Lower lobe of right lung (tissue), 2 donors: ENCODE data around the gene ZNRD2. TPM values are rescaled to one million over a fixed set of nuclear protein-coding genes. Genes with fewer than 3 reads are reported as not detected.

Experiments used
- ATAC-seq, 2 donors: fragments of 200-7000 bp; cut with Tn5 transposase; one replicate each; pipeline ENCODE4 v1.9.1; 2020 to 2022; ENCODE audit warnings: mild to moderate bottlenecking in 2 of 2, moderate library complexity in 2 of 2
- DNase-seq: peaks from one replicate; pipeline ENCODE4 v3.0.0-alpha.2; 2020
- H3K27ac ChIP-seq: fragments of 200-600 bp; one replicate; pipeline ENCODE4 v1.8.0; 2022
- H3K27me3 ChIP-seq: fragments of 200-600 bp; one replicate; pipeline ENCODE4 v1.8.0; 2022; ENCODE audit warnings: low read depth
- H3K36me3 ChIP-seq: fragments of 200-600 bp; one replicate; pipeline ENCODE4 v1.8.0; 2022; ENCODE audit warnings: mild to moderate bottlenecking
- H3K4me1 ChIP-seq: fragments of 200-600 bp; one replicate; pipeline ENCODE4 v1.8.0; 2022
- H3K4me3 ChIP-seq: fragments of 200-600 bp; one replicate; pipeline ENCODE4 v1.8.0; 2022; ENCODE audit warnings: mild to moderate bottlenecking
- H3K9me3 ChIP-seq: fragments of 200-600 bp; one replicate; pipeline ENCODE4 v1.8.0; 2022
- CTCF ChIP-seq: fragments of 200-600 bp; IDR thresholded peaks from one replicate; pipeline ENCODE4 v1.8.0; 2022; ENCODE audit warnings: antibody characterized with exemption, mild to moderate bottlenecking
- intact Hi-C: fragments of 100-400 bp; cut with DNase I; formaldehyde crosslinking; loops from one replicate; pipeline ENCODE4 v1.11.0; 2022
- total RNA-seq: library from RNA; stranded (reverse); fragmentation: NEBNext Ultra II Directional; extraction: Animal tissue kit (Norgen Biotek cat#: 25700); gene quantifications from one replicate; pipeline ENCODE4 v1.2.1, GENCODE V29; 2021
- donor health status: DM: no; HTN: yes; CAD: no; lungs with severe emphysema.

The ZNRD2 gene
- total RNA-seq, 1 donor from 2014 or later = 25.1 TPM

GRCh38 chr11:65593518-65594414 is 23.5 kb downstream of the ZNRD2 start:
- DNase-seq (no peak), ATAC-seq (peak; percentile 25 to 40)
- Histone ChIP-seq H3K9me3 (no peaks in the 10 kb centered on the region), H3K4me1 (peaks cover 21% of the 10 kb centered on the region), H3K27ac (no peak overlapping the region), H3K36me3 (peaks cover 60% of the 10 kb centered on the region), H3K27me3 (no peaks in the 10 kb centered on the region), H3K4me3 (no peak overlapping the region)
- intact Hi-C loops = no loop called here
- peak; percentile 62 for TF ChIP-seq CTCF

GRCh38 chr11:65595131-65595530 is 24.9 kb downstream of the ZNRD2 start:
- no peak overlapping the region for H3K27ac ChIP-seq
- TF ChIP-seq CTCF = no peak
- H3K9me3 ChIP-seq = no peaks in the 10 kb centered on the region
- H3K4me1 ChIP-seq = peaks cover 19% of the 10 kb centered on the region
- H3K4me3 ChIP-seq = no peak overlapping the region
- ATAC-seq (no peak), DNase-seq (no peak)
- intact Hi-C loops = no loop called here
- H3K36me3 ChIP-seq = peaks cover 70% of the 10 kb centered on the region
- H3K27me3 ChIP-seq = no peaks in the 10 kb centered on the region

- Histone ChIP-seq H3K36me3 (peaks cover 70% of the 10 kb centered on the region), H3K4me3 (no peak within 1 kb of the TSS), H3K4me1 (peaks cover 19% of the 10 kb centered on the region), H3K9me3 (no peaks in the 10 kb centered on the region), H3K27ac (no peak within 1 kb of the TSS), H3K27me3 (no peaks in the 10 kb centered on the region)
- no peak for DNase-seq
- TF ChIP-seq CTCF = no peak
- intact Hi-C loops = no loop called here
- ATAC-seq = no peak
These were observed 25.4 kb downstream of the ZNRD2 start, which contains the start of gene KCNK7 for GRCh38 chr11:65595543-65596281. Gene KCNK7 (minus strand): TSS chr11:65595800. CDS start chr11:65595772, 28 bp downstream.

- peaks cover 69% of the 10 kb centered on the region for H3K36me3 ChIP-seq
- ATAC-seq = no peak
- intact Hi-C loops = no loop called here
These were observed 26.2 kb downstream of the ZNRD2 start for GRCh38 chr11:65596520-65596919.

More at GRCh38 chr11:65596520-65596919, 26.2 kb downstream of the ZNRD2 start:
- no peak overlapping the region for H3K27ac ChIP-seq
- no peak for DNase-seq
- no peak overlapping the region for H3K4me3 ChIP-seq
- H3K9me3 ChIP-seq = no peaks in the 10 kb centered on the region
- peaks cover 19% of the 10 kb centered on the region for H3K4me1 ChIP-seq
- H3K27me3 ChIP-seq = no peaks in the 10 kb centered on the region
- TF ChIP-seq CTCF = no peak
